BLaER1 treated with 17β-estradiol and CSF1 and Interleukin-3, amounts not matched to agents 10 nM and 100 nM (cell line): ENCODE data around the gene KAT6B.
"Not testable (repeated sequence)": the region's sequence is repeated elsewhere in the genome, so short reads cannot be mapped to it uniquely, and the experiment has no call there.

ENCODE experiments used
- H3K27ac ChIP-seq, 11 experiments: shearing (Covaris generic); formaldehyde crosslinking; 2 replicates each; pipeline ENCODE4 v1.8.1; 2022
- H3K27me3 ChIP-seq, 11 experiments: shearing (Covaris generic); formaldehyde crosslinking; 2 replicates each; pipeline ENCODE4 v1.8.1; 2022
- H3K36me3 ChIP-seq, 11 experiments: shearing (Covaris generic); formaldehyde crosslinking; 2 replicates each; pipeline ENCODE4 v1.8.1; 2022
- H3K4me1 ChIP-seq, 10 experiments: shearing (Covaris generic); formaldehyde crosslinking; 2 replicates each; pipeline ENCODE4 v1.8.1; 2022
- H3K4me2 ChIP-seq, 11 experiments: shearing (Covaris generic); formaldehyde crosslinking; 2 replicates each; pipeline ENCODE4 v1.8.1; 2022
- H3K4me3 ChIP-seq, 10 experiments: shearing (Covaris generic); formaldehyde crosslinking; 2 replicates each; pipeline ENCODE4 v1.8.1; 2022
- H3K9ac ChIP-seq, 11 experiments: shearing (Covaris generic); formaldehyde crosslinking; 2 replicates each; pipeline ENCODE4 v1.8.1; 2022
- H3K9me3 ChIP-seq, 11 experiments: shearing (Covaris generic); formaldehyde crosslinking; replicated peaks in 1 of 11; 2 replicates each; pipeline ENCODE4 v1.8.1; 2022
- H4K20me1 ChIP-seq, 11 experiments: shearing (Covaris generic); formaldehyde crosslinking; 2 replicates each; pipeline ENCODE4 v1.8.1; 2022
- Cebpa-rat ChIP-seq, 11 experiments: shearing (Covaris generic); IDR thresholded peaks; 2 replicates each; pipeline ENCODE4 v1.8.1; 2022

KAT6B gene

DNA sequence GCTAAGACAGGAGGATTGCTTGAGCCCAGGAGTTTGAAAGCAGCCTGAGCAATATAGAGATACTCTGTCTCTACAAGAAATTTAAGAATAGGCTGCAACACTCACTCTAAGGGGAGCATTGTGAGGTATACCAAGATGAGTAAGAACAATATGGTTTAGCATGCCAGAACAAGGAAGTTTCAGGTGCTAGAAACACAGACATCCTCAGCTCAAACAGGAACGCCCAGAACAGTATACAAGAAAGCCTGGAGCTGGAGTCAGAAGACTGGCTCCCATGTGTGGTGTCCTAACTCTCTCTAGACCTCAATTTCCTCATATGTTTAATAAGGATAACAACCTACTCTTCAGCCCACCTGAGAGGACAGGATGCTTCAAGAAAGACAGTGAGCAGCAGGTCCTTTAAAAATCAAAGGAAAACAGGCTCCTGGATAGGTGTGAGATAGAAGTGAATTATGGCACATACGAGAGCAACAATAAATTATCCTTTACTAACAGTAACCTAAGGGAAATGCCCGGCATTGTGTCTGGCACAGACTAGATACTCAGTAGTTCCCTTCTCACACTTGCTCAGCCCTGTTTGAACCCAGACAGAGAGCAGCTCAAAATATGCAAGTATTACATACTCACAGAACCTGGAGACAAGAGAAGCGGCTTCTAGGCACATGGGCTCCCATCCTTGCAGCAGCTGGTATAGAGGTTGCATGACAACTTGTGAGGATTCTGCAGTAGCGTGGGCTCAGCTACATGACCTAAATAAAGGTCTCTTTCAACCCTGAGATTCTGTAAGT, 45.4 kb downstream of the KAT6B start:
- H4K20me1 ChIP-seq, result peaks cover 0 to 55% (median 19%) of the 10 kb centered on the region in 11 experiments; a peak in 9 of 22 replicates
- 0 out of 22 replicates have a peak, but pooled peaks cover 0 to 4% (median 0%) of the 10 kb centered on the region in 11 experiments for H3K9me3 ChIP-seq
- peaks cover 5 to 39% (median 25%) of the 10 kb centered on the region in 10 experiments; a peak in 19 of 20 replicates for H3K4me1 ChIP-seq
- no peak overlapping the region for H3K4me3 ChIP-seq
- no peak overlapping the region for H3K4me2 ChIP-seq
- no peak for TF ChIP-seq Cebpa-rat (IDR thresholded peaks at IDR 0.05)
- H3K9ac ChIP-seq, result no peak overlapping the region
- no peak overlapping the region for H3K27ac ChIP-seq
- H3K36me3 ChIP-seq, result peaks cover 0 to 23% (median 6%) of the 10 kb centered on the region in 11 experiments; a peak in 6 of 22 replicates
- no peaks in the 10 kb centered on the region for H3K27me3 ChIP-seq

DNA sequence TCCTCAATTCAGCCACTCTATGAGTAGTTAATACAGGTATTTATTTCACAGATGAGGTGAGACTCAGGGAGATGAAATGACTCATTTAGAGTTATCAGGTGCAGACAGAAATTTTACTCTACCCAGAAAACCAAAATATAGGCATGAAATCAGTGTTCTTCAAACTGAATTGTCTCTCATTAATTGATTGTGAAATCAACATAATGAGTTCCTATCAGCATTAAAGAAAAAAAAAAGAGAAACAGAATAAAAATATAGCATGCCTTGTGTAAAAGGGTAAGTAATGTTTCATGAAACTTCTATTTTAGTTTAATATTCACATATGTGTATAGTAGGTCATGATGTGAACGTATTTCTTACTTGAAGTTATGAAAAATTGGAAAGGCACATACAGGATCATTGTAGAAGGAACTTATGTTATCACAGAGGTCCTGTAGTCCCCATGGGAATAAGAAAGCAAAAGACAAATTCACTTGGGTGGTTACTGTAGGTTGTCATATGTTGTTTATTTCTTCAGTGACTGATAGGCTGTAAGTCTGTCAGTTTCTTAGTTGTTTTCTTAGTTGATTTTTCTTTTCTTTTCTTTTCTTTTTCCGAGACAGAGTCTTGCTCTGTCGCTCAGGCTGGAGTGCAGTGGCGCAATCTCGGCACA, 47.5 kb downstream of the KAT6B start:
- Histone ChIP-seq H3K9ac (no peak overlapping the region), H4K20me1 (peaks cover 0 to 62% (median 19%) of the 10 kb centered on the region in 11 experiments; a peak in 9 of 22 replicates), H3K27me3 (no peaks in the 10 kb centered on the region), H3K36me3 (peaks cover 0 to 23% (median 5%) of the 10 kb centered on the region in 11 experiments; a peak in 5 of 22 replicates), H3K27ac (no peak overlapping the region), H3K4me1 (peaks cover 5 to 60% (median 42%) of the 10 kb centered on the region in 10 experiments; a peak in 19 of 20 replicates), H3K9me3 (0 out of 22 replicates have a peak, but pooled peaks cover 0 to 4% (median 0%) of the 10 kb centered on the region in 11 experiments), H3K4me2 (peak overlapping the region in 9 of 11 experiments; percentile 26 to 69 (median 40); a peak in 17 of 22 replicates), H3K4me3 (no peak overlapping the region)
- no peak for TF ChIP-seq Cebpa-rat (IDR thresholded peaks at IDR 0.05)

GRCh38 chr10:74874649-74875048, 48.2 kb downstream of the KAT6B start:
- no peak overlapping the region for H3K4me3 ChIP-seq
- peaks cover 0 to 4% (median 0%) of the 10 kb centered on the region in 11 experiments; a peak in 2 of 22 replicates for H3K9me3 ChIP-seq
- peak overlapping the region in 9 of 11 experiments; percentile 26 to 69 (median 40); a peak in 15 of 22 replicates for H3K4me2 ChIP-seq
- H3K9ac ChIP-seq, result no peak overlapping the region
- no peaks in the 10 kb centered on the region for H3K27me3 ChIP-seq
- peaks cover 0 to 69% (median 19%) of the 10 kb centered on the region in 11 experiments; a peak in 9 of 22 replicates for H4K20me1 ChIP-seq
- H3K27ac ChIP-seq, result no peak overlapping the region
- H3K36me3 ChIP-seq, result peaks cover 0 to 17% (median 0%) of the 10 kb centered on the region in 11 experiments; a peak in 4 of 22 replicates
- H3K4me1 ChIP-seq, result peaks cover 5 to 65% (median 45%) of the 10 kb centered on the region in 10 experiments; a peak in 19 of 20 replicates
- TF ChIP-seq Cebpa-rat (IDR thresholded peaks at IDR 0.05), result no peak

GRCh38 chr10:74875068-74875467, 48.7 kb downstream of the KAT6B start:
- Histone ChIP-seq H3K36me3 (peaks cover 0 to 18% (median 0%) of the 10 kb centered on the region in 11 experiments; a peak in 2 of 22 replicates), H3K4me1 (peaks cover 5 to 65% (median 45%) of the 10 kb centered on the region in 10 experiments; a peak in 19 of 20 replicates), H3K4me2 (peak overlapping the region in 9 of 11 experiments; percentile 0 to 69 (median 48); a peak in 13 of 22 replicates), H3K9ac (no peak overlapping the region), H3K4me3 (no peak overlapping the region), H4K20me1 (peaks cover 0 to 71% (median 19%) of the 10 kb centered on the region in 11 experiments; a peak in 9 of 22 replicates), H3K27me3 (no peaks in the 10 kb centered on the region), H3K9me3 (peaks cover 0 to 5% (median 0%) of the 10 kb centered on the region in 11 experiments; a peak in 3 of 22 replicates), H3K27ac (no peak overlapping the region)
- TF ChIP-seq Cebpa-rat (IDR thresholded peaks at IDR 0.05), result no peak

GRCh38 chr10:74875966-74876365, 49.6 kb downstream of the KAT6B start:
- H3K9ac ChIP-seq, result no peak overlapping the region
- H3K4me1 ChIP-seq, result peaks cover 5 to 65% (median 45%) of the 10 kb centered on the region in 10 experiments; a peak in 19 of 20 replicates
- peaks cover 0 to 14% (median 0%) of the 10 kb centered on the region in 11 experiments; a peak in 3 of 22 replicates for H3K36me3 ChIP-seq
- H3K4me2 ChIP-seq, result peak overlapping the region in 3 of 11 experiments; percentile 48 to 69 (median 53); a peak in 4 of 22 replicates
- H3K9me3 ChIP-seq, result peaks cover 0 to 11% (median 0%) of the 10 kb centered on the region in 11 experiments; a peak in 4 of 22 replicates
- H3K27ac ChIP-seq, result no peak overlapping the region
- TF ChIP-seq Cebpa-rat (IDR thresholded peaks at IDR 0.05), result no peak
- no peak overlapping the region for H3K4me3 ChIP-seq
- no peaks in the 10 kb centered on the region for H3K27me3 ChIP-seq
- H4K20me1 ChIP-seq, result peaks cover 0 to 73% (median 16%) of the 10 kb centered on the region in 11 experiments; a peak in 10 of 22 replicates

- not testable (repeated sequence) for H3K27ac ChIP-seq, H3K27me3 ChIP-seq, H3K9ac ChIP-seq, H3K4me2 ChIP-seq, H3K4me3 ChIP-seq
- H3K9me3 ChIP-seq, result peaks cover 0 to 11% (median 0%) of the 10 kb centered on the region in 11 experiments; a peak in 4 of 22 replicates
- peaks cover 0 to 10% (median 0%) of the 10 kb centered on the region in 11 experiments; a peak in 4 of 22 replicates for H3K36me3 ChIP-seq
- peaks cover 0 to 76% (median 11%) of the 10 kb centered on the region in 11 experiments; a peak in 12 of 22 replicates for H4K20me1 ChIP-seq
- peaks cover 5 to 58% (median 45%) of the 10 kb centered on the region in 10 experiments; a peak in 19 of 20 replicates for H3K4me1 ChIP-seq
Measured at GRCh38 chr10:74877054-74877453, 50.7 kb downstream of the KAT6B start.

GRCh38 chr10:74877898-74878297, 51.5 kb downstream of the KAT6B start:
- peaks cover 5 to 56% (median 45%) of the 10 kb centered on the region in 10 experiments; a peak in 19 of 20 replicates for H3K4me1 ChIP-seq
- H3K27ac ChIP-seq, result no peak overlapping the region
- no peak for TF ChIP-seq Cebpa-rat (IDR thresholded peaks at IDR 0.05)

GRCh38 chr10:74880041-74880440, 53.6 kb downstream of the KAT6B start:
- Histone ChIP-seq H3K4me1 (peaks cover 5 to 44% (median 28%) of the 10 kb centered on the region in 10 experiments; a peak in 19 of 20 replicates), H4K20me1 (peaks cover 0 to 69% (median 19%) of the 10 kb centered on the region in 11 experiments; a peak in 13 of 22 replicates), H3K27ac (no peak overlapping the region), H3K4me2 (no peak overlapping the region), H3K4me3 (no peak overlapping the region), H3K27me3 (no peaks in the 10 kb centered on the region), H3K9me3 (peaks cover 0 to 11% (median 0%) of the 10 kb centered on the region in 11 experiments; a peak in 4 of 22 replicates), H3K36me3 (peaks cover 0 to 16% (median 0%) of the 10 kb centered on the region in 11 experiments; a peak in 4 of 22 replicates), H3K9ac (no peak overlapping the region)
- no peak for TF ChIP-seq Cebpa-rat (IDR thresholded peaks at IDR 0.05)

More at GRCh38 chr10:74877898-74878297, 51.5 kb downstream of the KAT6B start:
- no peaks in the 10 kb centered on the region for H3K27me3 ChIP-seq
- H3K4me3 ChIP-seq, result no peak overlapping the region
- H3K36me3 ChIP-seq, result peaks cover 0 to 10% (median 0%) of the 10 kb centered on the region in 11 experiments; a peak in 3 of 22 replicates
- H4K20me1 ChIP-seq, result peaks cover 0 to 71% (median 11%) of the 10 kb centered on the region in 11 experiments; a peak in 12 of 22 replicates
- H3K9ac ChIP-seq, result no peak overlapping the region
- H3K4me2 ChIP-seq, result peak overlapping the region in 8 of 11 experiments; percentile 51 to 80 (median 62); a peak in 16 of 22 replicates
- H3K9me3 ChIP-seq, result peaks cover 0 to 11% (median 0%) of the 10 kb centered on the region in 11 experiments; a peak in 4 of 22 replicates
